Body of pancreas (tissue), 4 donors: ENCODE results near the gene DOK1. TPM values are rescaled to one million over a fixed set of nuclear protein-coding genes. Genes with fewer than 3 reads are reported as not detected.

Source experiments
- ATAC-seq: fragments of 150-250 bp; one replicate; pipeline ENCODE4 v1.9.1; 2016
- DNase-seq, 4 donors: peaks; one replicate each; pipeline ENCODE4 v3.0.0-alpha.2; 2019
- H3K27ac ChIP-seq, 4 donors: fragments of 200-600 bp; sonication (generic); 1 replicate in 3 of 4; 2 replicates in 1 of 4; pipeline versions ENCODE4 v1.5.1 to v1.6.1; 2016 to 2019; ENCODE audit warnings: mild to moderate bottlenecking in 1 of 4, mixed read lengths in 1 of 4, moderate library complexity in 1 of 4
- H3K27me3 ChIP-seq, 2 donors: fragments of 200-600 bp; sonication (generic); one replicate each; pipeline ENCODE4 v1.6.0; 2016; ENCODE audit warnings: mild to moderate bottlenecking in 1 of 2
- H3K36me3 ChIP-seq, 2 donors: fragments of 200-600 bp; sonication (generic); replicated peaks in 1 of 2; 2 replicates each; pipeline ENCODE4 v1.5.1; 2016; ENCODE audit warnings: low read depth in 2 of 2; ENCODE audit not compliant: insufficient read depth in 1 of 2
- H3K4me1 ChIP-seq: fragments of 200-600 bp; sonication (generic); one replicate; pipeline ENCODE4 v1.6.0; 2016
- H3K4me3 ChIP-seq, 2 donors: fragments of 200-600 bp; sonication (generic); 1 replicate in 1 of 2; 2 replicates in 1 of 2; pipeline ENCODE4 v1.5.1; 2016 to 2019
- H3K9me3 ChIP-seq, 3 donors: fragments of 200-600 bp; sonication (generic); 1 replicate in 2 of 3; 2 replicates in 1 of 3; pipeline ENCODE4 v1.5.1; 2016
- CTCF ChIP-seq, 7 experiments: fragments of 450-650 bp in 4 of 7; fragments of 200-600 bp in 3 of 7; sonication (generic) in 3 of 7; IDR thresholded peaks; one replicate each; pipeline ENCODE4 v1.5.1; 2016 to 2019; ENCODE audit warnings: antibody characterized with exemption in 7 of 7
- POLR2A ChIP-seq, 3 donors: fragments of 450-650 bp; IDR thresholded peaks; one replicate each; pipeline ENCODE4 v1.6.1; 2016; ENCODE audit warnings: antibody characterized with exemption in 3 of 3, mild to moderate bottlenecking in 2 of 3
- WGBS, 2 donors: methylation state at CpG; one replicate each; pipeline ENCODE4 v1.1.5; 2017; 5-methylcytosine and 5-hydroxymethylcytosine counted together
- intact Hi-C: fragments of 100-400 bp; cut with DNase I; formaldehyde crosslinking; loops from one replicate; pipeline ENCODE4 v1.15.1; 2023
- total RNA-seq, 2 donors: library from RNA; depleted of rRNA; stranded (reverse); fragments of >200 nt; gene quantifications; one replicate each; pipeline ENCODE4 v1.1.0, GENCODE V29; 2016

The DOK1 gene
- total RNA-seq, 2 donors from 2014 or later, result 9.2 to 15.3 TPM

- Histone ChIP-seq H3K4me3 (no peak overlapping the region), H3K36me3 (no peaks in the 10 kb centered on the region), H3K4me1 (no peaks in the 10 kb centered on the region), H3K27ac (no peak overlapping the region), H3K27me3 (no peaks in the 10 kb centered on the region), H3K9me3 (no peaks in the 10 kb centered on the region)
- no peak for DNase-seq
- intact Hi-C loops, result no loop called here
- TF ChIP-seq CTCF (IDR thresholded peaks at IDR 0.05) (no peak), POLR2A (IDR thresholded peaks at IDR 0.05) (no peak)
- ATAC-seq, result no peak
Observed at GRCh38 chr2:74566754-74567085, 12.2 kb downstream of the DOK1 start.

GRCh38 chr2:74567881-74568280 lies 13.4 kb downstream of the DOK1 start:
- TF ChIP-seq POLR2A (IDR thresholded peaks at IDR 0.05) (no peak), CTCF (IDR thresholded peaks at IDR 0.05) (no peak)
- DNase-seq (no peak), ATAC-seq (no peak)
- intact Hi-C loops, result no loop called here
- no peak overlapping the region for H3K4me3 ChIP-seq
- no peaks in the 10 kb centered on the region for H3K4me1 ChIP-seq
- no peaks in the 10 kb centered on the region for H3K9me3 ChIP-seq
- H3K36me3 ChIP-seq, result no peaks in the 10 kb centered on the region
- no peak overlapping the region for H3K27ac ChIP-seq
- no peaks in the 10 kb centered on the region for H3K27me3 ChIP-seq
- WGBS, 2 donors, result 56 to 70% methylated on average over 5 of the region's 5 CpGs

- Histone ChIP-seq H3K27me3 (no peaks in the 10 kb centered on the region), H3K36me3 (no peaks in the 10 kb centered on the region), H3K9me3 (no peaks in the 10 kb centered on the region), H3K27ac (no peak overlapping the region), H3K4me1 (no peaks in the 10 kb centered on the region), H3K4me3 (no peak overlapping the region)
- no peak for TF ChIP-seq POLR2A (IDR thresholded peaks at IDR 0.05)
- TF ChIP-seq CTCF (IDR thresholded peaks at IDR 0.05), result no peak
- no peak for ATAC-seq
- intact Hi-C loops, result no loop called here
- WGBS, 2 donors, result 61 to 81% methylated on average over 1 of the region's 1 CpG
- no peak for DNase-seq
Observed at GRCh38 chr2:74569686-74570085, 15.2 kb downstream of the DOK1 start.

DNA sequence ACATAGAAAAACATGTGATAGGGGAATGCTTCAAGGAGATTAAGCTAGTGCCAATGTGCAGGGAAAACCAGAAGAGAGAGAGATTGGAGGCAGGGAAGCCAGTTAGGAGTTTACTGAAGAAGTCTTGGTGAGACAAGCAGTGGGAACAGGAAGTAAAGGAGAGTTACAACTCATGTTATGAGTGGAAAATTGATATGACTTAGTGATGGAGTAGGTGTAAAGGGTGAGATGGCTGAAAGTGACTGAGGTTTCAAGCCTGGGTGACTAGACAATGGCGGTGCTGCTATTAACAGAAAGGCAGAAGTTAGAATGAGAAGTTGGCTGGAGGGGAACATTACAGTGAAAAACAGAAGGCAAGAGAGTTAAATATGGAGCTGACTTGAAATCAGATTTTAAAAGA lies 16.5 kb downstream of the DOK1 start:
- no peaks in the 10 kb centered on the region for H3K4me1 ChIP-seq
- H3K4me3 ChIP-seq, result no peak overlapping the region
- no peaks in the 10 kb centered on the region for H3K9me3 ChIP-seq
- no peak for ATAC-seq
- H3K36me3 ChIP-seq, result no peaks in the 10 kb centered on the region
- intact Hi-C loops, result no loop called here
- H3K27me3 ChIP-seq, result no peaks in the 10 kb centered on the region
- H3K27ac ChIP-seq, result no peak overlapping the region
- 77 to 92% methylated on average over 1 of the region's 1 CpG for WGBS, 2 donors
- TF ChIP-seq CTCF (IDR thresholded peaks at IDR 0.05) (no peak), POLR2A (IDR thresholded peaks at IDR 0.05) (no peak)
- no peak for DNase-seq

DNA sequence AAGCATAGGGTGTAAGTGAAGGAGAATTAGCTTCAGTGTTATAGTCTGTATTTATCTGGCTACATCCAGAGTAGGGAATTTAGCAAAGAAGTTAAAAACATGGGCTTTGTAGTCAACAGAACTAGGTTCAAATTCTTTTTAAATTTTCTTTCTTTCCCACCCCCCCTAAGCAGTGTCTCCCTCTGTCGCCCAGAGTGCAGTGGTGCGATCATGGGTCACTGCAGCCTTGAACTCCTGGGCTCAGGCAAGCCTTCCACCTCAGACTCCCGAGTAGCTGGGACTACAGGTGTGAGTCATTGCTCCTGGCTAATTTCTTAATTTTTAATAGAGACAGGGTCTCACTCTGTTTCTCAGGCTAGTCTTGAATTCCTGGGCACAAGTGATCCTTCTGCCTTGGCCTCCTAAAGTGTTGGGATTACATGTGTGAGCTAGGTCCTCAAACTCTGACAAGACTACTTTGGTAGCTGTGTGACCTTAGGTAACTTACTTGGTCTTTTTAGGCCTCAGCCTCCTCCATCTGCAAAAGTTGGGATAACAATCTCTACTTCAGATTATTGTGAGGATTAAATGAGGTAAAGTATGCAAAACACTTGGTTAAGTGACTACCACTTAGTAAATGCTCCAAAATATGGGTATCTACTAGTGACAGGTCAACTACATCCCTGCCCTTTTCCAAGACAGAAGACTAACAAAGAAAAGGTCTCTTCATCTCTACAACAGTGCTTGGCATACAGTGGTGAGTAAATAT lies 17.8 kb downstream of the DOK1 start:
- H3K4me3 ChIP-seq, result no peak overlapping the region
- WGBS, 2 donors, result 56 to 70% methylated on average over 3 of the region's 3 CpGs
- intact Hi-C loops, result no loop called here

More for the DNA sequence above, 17.8 kb downstream of the DOK1 start:
- ATAC-seq, result no peak
- no peak for DNase-seq
- H3K27ac ChIP-seq, result no peak overlapping the region
- TF ChIP-seq POLR2A (IDR thresholded peaks at IDR 0.05), result no peak
- no peak for TF ChIP-seq CTCF (IDR thresholded peaks at IDR 0.05)
- H3K27me3 ChIP-seq, result no peaks in the 10 kb centered on the region
- no peaks in the 10 kb centered on the region for H3K36me3 ChIP-seq
- H3K9me3 ChIP-seq, result no peaks in the 10 kb centered on the region
- no peaks in the 10 kb centered on the region for H3K4me1 ChIP-seq
